Stimulated activated naive CD4-positive, alpha-beta T cell (primary cell): ENCODE data around the gene HMBS.

Experiments used
- DNase-seq, 6 experiments: peaks; one replicate each; lab custom pipeline; 2025; lab: John Stamatoyannopoulos, UW

HMBS gene

GRCh38 chr11:119067371-119068222 lies 17.1 kb upstream of the HMBS start, which contains the start of gene VPS11:
Gene VPS11, plus strand, starts transcription at chr11:119067818. Its CDS starts 6 bp downstream, at chr11:119067824.
- DNase-seq, result peak; percentile 94 to 98 (median 96)

GRCh38 chr11:119077839-119078238 lies 6.8 kb upstream of the HMBS start:
- no peak for DNase-seq

- no peak for DNase-seq
These were observed 5.8 kb upstream of the HMBS start for GRCh38 chr11:119078675-119079420.

- no peak for DNase-seq
These were observed 2.9 kb upstream of the HMBS start for GRCh38 chr11:119081682-119082260.

- DNase-seq, result peak in 4 of 6 experiments; percentile 9 to 48 (median 25)
These were observed 761 bp downstream of the HMBS start for GRCh38 chr11:119085437-119085847.

GRCh38 chr11:119087123-119087522 lies 2.4 kb downstream of the HMBS start:
- no peak for DNase-seq

GRCh38 chr11:119087747-119088241 lies 3.1 kb downstream of the HMBS start:
- DNase-seq, result no peak

- no peak for DNase-seq
These were observed 3.7 kb downstream of the HMBS start for GRCh38 chr11:119088406-119088805.

GRCh38 chr11:119089319-119089718 lies 4.6 kb downstream of the HMBS start:
- no peak for DNase-seq

GRCh38 chr11:119091178-119091577 lies 6.5 kb downstream of the HMBS start:
- DNase-seq, result no peak

- no peak for DNase-seq
These were observed 7.5 kb downstream of the HMBS start for GRCh38 chr11:119091966-119092879.

- DNase-seq, result no peak
These were observed 8.5 kb downstream of the HMBS start for GRCh38 chr11:119092880-119093842.

- DNase-seq, result peak in 3 of 6 experiments; percentile 48 to 57 (median 56)
These were observed 9.5 kb downstream of the HMBS start for GRCh38 chr11:119093942-119094815.

- peak in 1 of 6 experiments; percentile 46 for DNase-seq
These were observed 10.1 kb downstream of the HMBS start for GRCh38 chr11:119094816-119095065.

GRCh38 chr11:119095066-119095880 lies 10.6 kb downstream of the HMBS start:
- peak; percentile 99 to 100 (median 100) for DNase-seq

GRCh38 chr11:119099711-119100110 lies 15.0 kb downstream of the HMBS start:
- no peak for DNase-seq

GRCh38 chr11:119100246-119100970 lies 15.7 kb downstream of the HMBS start:
- no peak for DNase-seq
